ENCODE measurements around the gene C4B. TPM values are rescaled to one million over a fixed set of nuclear protein-coding genes. Genes with fewer than 3 reads are reported as not detected.

The C4B gene
- total RNA-seq, 3 donors from 2014 or later, result 4.9 to 5.3 (median 5.2) TPM

GRCh38 chr6:32069460-32069859, 54.9 kb downstream of the C4B start:
- Mint-ChIP-seq H3K27me3 (ENCODE audit: low read depth) (peaks cover 3% of the 10 kb centered on the region), H3K9me3 (no peaks in the 10 kb centered on the region), H3K4me3 (no peak overlapping the region), H3K36me3 (ENCODE audit: insufficient read depth) (no peaks in the 10 kb centered on the region), H3K4me1 (ENCODE audit: low read depth) (no peaks in the 10 kb centered on the region)
- no peak for ATAC-seq
- DNase-seq, result no peak

DNA sequence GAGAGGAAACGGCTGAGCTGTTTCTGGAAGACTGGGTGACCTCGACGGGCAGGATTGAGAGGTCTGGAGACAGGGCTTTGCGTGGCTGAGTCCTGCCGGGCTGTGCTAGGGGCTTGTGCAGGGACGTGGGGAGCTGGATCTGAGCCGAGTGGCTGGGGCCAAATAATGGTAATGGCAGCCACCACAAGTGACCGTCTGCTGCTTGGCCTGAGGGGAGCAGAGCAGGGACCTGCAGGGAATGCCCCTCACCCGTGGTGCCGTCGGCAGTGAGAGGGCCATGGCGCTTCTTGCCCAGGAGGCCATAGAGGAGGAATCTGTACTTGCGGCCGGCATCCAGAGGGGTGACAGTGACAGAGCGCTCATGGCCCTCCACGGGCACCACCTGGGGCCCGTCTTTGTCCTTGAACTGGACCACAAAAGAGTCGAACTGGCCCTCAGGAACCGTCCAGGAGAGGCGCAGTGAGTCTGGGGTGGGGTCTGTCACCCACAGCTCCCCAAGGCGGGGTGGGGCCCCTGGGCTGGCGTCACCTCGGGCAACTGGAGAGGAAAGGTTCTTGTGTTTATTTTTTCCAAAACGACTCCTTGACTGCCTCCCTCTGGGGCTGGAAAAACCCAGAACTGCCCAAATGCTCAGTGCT, 55.4 kb downstream of the C4B start:
- no peaks in the 10 kb centered on the region for H3K4me1 Mint-ChIP-seq (ENCODE audit: low read depth)
- ATAC-seq (no peak), DNase-seq (no peak)
- peaks cover 3% of the 10 kb centered on the region for H3K27me3 Mint-ChIP-seq (ENCODE audit: low read depth)
- no peak overlapping the region for H3K4me3 Mint-ChIP-seq
- no peaks in the 10 kb centered on the region for H3K36me3 Mint-ChIP-seq (ENCODE audit: insufficient read depth)
- H3K9me3 Mint-ChIP-seq, result no peaks in the 10 kb centered on the region

DNA sequence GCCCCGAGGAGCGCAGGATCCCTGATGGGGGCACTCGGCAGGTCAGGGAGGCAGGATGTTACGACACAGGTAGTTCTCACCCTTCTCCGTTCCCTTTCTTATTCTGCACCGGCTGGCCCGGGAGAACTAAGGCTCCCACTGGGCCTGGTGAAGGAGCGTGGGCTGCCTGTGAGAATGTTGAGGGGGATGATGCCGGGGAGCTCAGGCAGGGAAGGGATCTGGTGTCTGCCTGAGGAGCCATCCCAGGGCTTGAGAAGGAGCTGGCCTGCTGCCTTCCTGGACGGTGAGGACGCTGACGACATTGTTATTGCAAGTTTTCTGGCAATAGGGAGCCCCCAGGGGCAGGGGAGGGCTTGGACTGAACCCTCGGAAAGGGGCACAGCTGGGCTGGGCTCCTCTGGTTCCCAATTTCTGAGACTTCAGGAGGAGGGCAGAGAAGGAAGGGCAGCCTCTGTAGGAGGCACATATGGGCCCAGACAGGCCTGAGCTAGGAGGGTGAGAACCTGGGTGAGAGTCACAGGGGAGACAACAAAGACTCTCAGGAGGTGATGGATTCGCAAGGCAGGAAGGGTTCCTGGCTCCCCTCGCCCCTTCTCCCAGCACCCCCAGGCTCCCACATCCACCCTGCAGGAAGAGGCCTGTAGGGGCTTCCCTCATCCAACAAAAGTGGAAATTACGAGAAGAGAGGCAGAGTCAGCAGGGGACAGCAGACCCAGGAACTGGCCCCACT, 56.4 kb downstream of the C4B start:
- no peaks in the 10 kb centered on the region for H3K4me1 Mint-ChIP-seq (ENCODE audit: low read depth)

GRCh38 chr6:32073101-32073500, 58.5 kb downstream of the C4B start:
- ATAC-seq (no peak), DNase-seq (no peak)
- H3K4me3 Mint-ChIP-seq, result no peak overlapping the region
- H3K36me3 Mint-ChIP-seq (ENCODE audit: insufficient read depth), result no peaks in the 10 kb centered on the region
- H3K9me3 Mint-ChIP-seq, result no peaks in the 10 kb centered on the region
- H3K4me1 Mint-ChIP-seq (ENCODE audit: low read depth), result no peaks in the 10 kb centered on the region
- H3K27me3 Mint-ChIP-seq (ENCODE audit: low read depth), result peaks cover 4% of the 10 kb centered on the region

More for the DNA sequence above, 56.4 kb downstream of the C4B start:
- H3K4me3 Mint-ChIP-seq, result no peak overlapping the region
- ATAC-seq (no peak), DNase-seq (no peak)
- H3K27me3 Mint-ChIP-seq (ENCODE audit: low read depth), result peaks cover 4% of the 10 kb centered on the region
- no peaks in the 10 kb centered on the region for H3K36me3 Mint-ChIP-seq (ENCODE audit: insufficient read depth)
- H3K9me3 Mint-ChIP-seq, result no peaks in the 10 kb centered on the region

DNA sequence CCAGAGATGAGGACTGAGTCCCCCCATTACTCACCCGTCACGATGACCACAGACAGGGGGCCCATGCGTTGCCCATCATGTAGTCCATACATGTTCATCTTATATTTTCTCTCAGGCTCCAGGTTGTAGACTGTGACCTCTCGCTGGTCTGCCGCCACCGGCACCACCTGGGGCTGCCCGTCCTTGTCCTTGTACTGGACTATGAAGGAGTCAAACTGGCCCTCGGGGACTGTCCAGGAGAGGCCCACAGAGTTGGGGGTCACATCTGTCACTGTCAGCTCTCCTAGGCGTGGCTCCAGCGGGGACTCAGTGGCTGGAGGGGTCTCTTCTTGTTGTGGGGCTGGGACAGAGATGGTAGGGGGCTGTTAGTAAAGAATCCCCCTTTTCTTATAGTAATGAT, 59.0 kb downstream of the C4B start:
- Mint-ChIP-seq H3K9me3 (no peaks in the 10 kb centered on the region), H3K36me3 (ENCODE audit: insufficient read depth) (no peaks in the 10 kb centered on the region), H3K4me1 (ENCODE audit: low read depth) (no peaks in the 10 kb centered on the region), H3K4me3 (no peak overlapping the region), H3K27me3 (ENCODE audit: low read depth) (peaks cover 4% of the 10 kb centered on the region)
- DNase-seq (no peak), ATAC-seq (no peak)

- H3K4me1 Mint-ChIP-seq (ENCODE audit: low read depth), result no peaks in the 10 kb centered on the region
- ATAC-seq (no peak), DNase-seq (no peak)
- peaks cover 4% of the 10 kb centered on the region for H3K27me3 Mint-ChIP-seq (ENCODE audit: low read depth)
- no peaks in the 10 kb centered on the region for H3K36me3 Mint-ChIP-seq (ENCODE audit: insufficient read depth)
- H3K9me3 Mint-ChIP-seq, result no peaks in the 10 kb centered on the region
- no peak overlapping the region for H3K4me3 Mint-ChIP-seq
These were observed 60.5 kb downstream of the C4B start for GRCh38 chr6:32074996-32075532.

DNA sequence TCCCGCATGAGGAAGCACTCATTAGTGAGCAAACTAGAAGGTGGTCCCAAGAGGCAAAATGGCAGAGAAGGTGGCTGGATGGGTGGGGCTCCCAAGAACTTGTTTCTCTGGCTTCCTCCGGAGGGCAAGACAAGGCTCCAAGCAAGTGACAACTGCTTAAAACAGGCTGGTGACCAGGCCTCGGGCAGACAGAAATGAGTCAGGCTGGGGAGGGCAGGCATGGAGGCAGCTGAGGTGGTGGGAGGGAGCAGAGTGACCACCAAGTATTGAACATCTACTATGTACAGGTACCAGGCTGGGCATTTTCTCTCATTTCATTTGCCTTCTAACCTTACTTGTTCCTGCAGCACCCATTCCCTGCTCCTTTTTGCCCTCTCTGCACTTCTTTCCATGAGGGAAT, 61.2 kb downstream of the C4B start:
- H3K27me3 Mint-ChIP-seq (ENCODE audit: low read depth), result peaks cover 4% of the 10 kb centered on the region
- no peaks in the 10 kb centered on the region for H3K4me1 Mint-ChIP-seq (ENCODE audit: low read depth)
- no peaks in the 10 kb centered on the region for H3K9me3 Mint-ChIP-seq
- H3K36me3 Mint-ChIP-seq (ENCODE audit: insufficient read depth), result no peaks in the 10 kb centered on the region
- DNase-seq (no peak), ATAC-seq (no peak)
- H3K4me3 Mint-ChIP-seq, result no peak overlapping the region

GRCh38 chr6:32076321-32076809, 61.8 kb downstream of the C4B start:
- Mint-ChIP-seq H3K36me3 (ENCODE audit: insufficient read depth) (no peaks in the 10 kb centered on the region), H3K27me3 (ENCODE audit: low read depth) (peaks cover 4% of the 10 kb centered on the region), H3K4me1 (ENCODE audit: low read depth) (no peaks in the 10 kb centered on the region), H3K9me3 (no peaks in the 10 kb centered on the region), H3K4me3 (no peak overlapping the region)
- ATAC-seq (no peak), DNase-seq (no peak)

- Mint-ChIP-seq H3K4me3 (no peak overlapping the region), H3K27me3 (ENCODE audit: low read depth) (peaks cover 8% of the 10 kb centered on the region), H3K4me1 (ENCODE audit: low read depth) (no peaks in the 10 kb centered on the region), H3K9me3 (no peaks in the 10 kb centered on the region), H3K36me3 (ENCODE audit: insufficient read depth) (no peaks in the 10 kb centered on the region)
- no peak for ATAC-seq
- DNase-seq, result no peak
These were observed 65.1 kb downstream of the C4B start for GRCh38 chr6:32079566-32080290.

DNA sequence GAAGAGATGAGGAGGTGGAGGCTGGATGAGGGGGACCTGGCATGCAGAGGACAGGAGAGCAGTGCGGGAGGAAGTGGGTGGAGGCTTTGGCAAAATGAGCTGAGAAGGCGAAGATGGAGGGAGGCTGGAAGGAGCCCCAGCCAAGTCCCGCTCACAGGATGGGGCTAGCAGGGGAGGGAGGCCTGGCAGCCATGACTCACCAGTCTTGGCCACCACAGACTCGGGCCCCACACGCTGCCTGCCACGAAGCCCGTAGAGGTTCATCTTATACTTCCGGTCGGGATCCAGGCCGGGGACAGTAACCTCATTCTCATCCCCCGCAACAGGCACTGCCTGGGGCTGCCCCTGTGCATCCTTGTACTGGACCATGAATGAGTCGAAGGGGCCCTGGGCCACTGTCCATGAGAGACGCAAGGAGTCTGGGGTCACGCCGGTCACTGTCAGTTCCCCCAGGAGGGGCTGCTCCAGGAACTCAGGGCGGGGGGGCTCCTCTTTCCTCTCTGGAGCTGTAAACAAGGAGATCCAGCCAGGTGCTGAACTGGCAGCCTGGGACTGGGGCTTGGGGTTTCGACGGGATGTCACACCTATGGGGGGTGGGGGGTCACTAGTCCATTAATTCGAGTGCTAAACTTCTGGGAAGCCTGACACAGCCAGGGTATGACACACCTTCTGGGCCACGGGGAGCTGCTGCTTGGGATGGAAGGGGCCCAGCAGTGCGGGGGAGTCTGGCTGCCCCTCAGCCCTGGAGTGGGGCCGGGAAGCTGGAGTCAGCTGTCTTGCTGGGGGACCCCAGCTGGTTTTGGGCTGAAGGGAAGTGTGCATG, 66.8 kb downstream of the C4B start:
- H3K9me3 Mint-ChIP-seq, result no peaks in the 10 kb centered on the region
- H3K4me3 Mint-ChIP-seq, result no peak overlapping the region
- no peak for ATAC-seq

GRCh38 chr6:32082478-32082877, 67.9 kb downstream of the C4B start:
- Mint-ChIP-seq H3K27me3 (ENCODE audit: low read depth) (peaks cover 26% of the 10 kb centered on the region), H3K9me3 (no peaks in the 10 kb centered on the region), H3K36me3 (ENCODE audit: insufficient read depth) (no peaks in the 10 kb centered on the region), H3K4me3 (no peak overlapping the region), H3K4me1 (ENCODE audit: low read depth) (peaks cover 6% of the 10 kb centered on the region)
- ATAC-seq (no peak), DNase-seq (no peak)

More for the DNA sequence above, 66.8 kb downstream of the C4B start:
- H3K4me1 Mint-ChIP-seq (ENCODE audit: low read depth), result no peaks in the 10 kb centered on the region
- no peak for DNase-seq
- H3K27me3 Mint-ChIP-seq (ENCODE audit: low read depth), result peaks cover 19% of the 10 kb centered on the region
- H3K36me3 Mint-ChIP-seq (ENCODE audit: insufficient read depth), result no peaks in the 10 kb centered on the region

DNA sequence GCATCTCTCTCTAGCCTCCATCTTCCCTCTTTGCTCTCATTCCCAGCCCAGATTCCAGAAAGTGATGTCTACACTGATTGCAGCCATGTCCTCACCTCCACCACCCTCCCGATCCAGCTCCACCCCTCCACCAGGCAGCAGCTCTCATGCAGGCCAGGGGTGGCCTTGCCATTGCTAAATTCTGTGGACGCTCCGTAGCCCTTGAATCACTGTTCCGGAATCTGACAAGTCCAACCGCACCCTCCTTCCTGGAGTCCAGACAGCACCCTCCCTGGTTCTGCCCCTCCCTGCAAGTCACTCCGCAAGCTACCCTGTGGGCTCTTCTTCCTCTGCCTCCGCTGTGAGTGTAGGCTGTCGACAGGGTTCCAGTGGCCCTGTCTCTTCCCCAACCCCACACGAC, 68.3 kb downstream of the C4B start:
- no peak overlapping the region for H3K4me3 Mint-ChIP-seq
- DNase-seq, result no peak
- ATAC-seq, result no peak

GRCh38 chr6:32083812-32084768, 69.5 kb downstream of the C4B start:
- peaks cover 31% of the 10 kb centered on the region for H3K27me3 Mint-ChIP-seq (ENCODE audit: low read depth)
- peaks cover 6% of the 10 kb centered on the region for H3K4me1 Mint-ChIP-seq (ENCODE audit: low read depth)
- H3K36me3 Mint-ChIP-seq (ENCODE audit: insufficient read depth), result no peaks in the 10 kb centered on the region
- no peaks in the 10 kb centered on the region for H3K9me3 Mint-ChIP-seq
- H3K4me3 Mint-ChIP-seq, result no peak overlapping the region
- ATAC-seq (no peak), DNase-seq (no peak)

More for the DNA sequence above, 68.3 kb downstream of the C4B start:
- peaks cover 26% of the 10 kb centered on the region for H3K27me3 Mint-ChIP-seq (ENCODE audit: low read depth)
- peaks cover 6% of the 10 kb centered on the region for H3K4me1 Mint-ChIP-seq (ENCODE audit: low read depth)
- H3K9me3 Mint-ChIP-seq, result no peaks in the 10 kb centered on the region
- no peaks in the 10 kb centered on the region for H3K36me3 Mint-ChIP-seq (ENCODE audit: insufficient read depth)

Measured in activated T-cell treated with anti-CD3 and anti-CD28 coated beads, Interleukin-2, amount 50 U/mL, for 4 hours (primary cell).